Motor neuron (in vitro differentiated cells): ENCODE measurements around the gene RNLS. TPM values are rescaled to one million over a fixed set of nuclear protein-coding genes. Genes with fewer than 3 reads are reported as not detected.
"Not testable (repeated sequence)": the region's sequence is repeated elsewhere in the genome, so short reads cannot be mapped to it uniquely, and the experiment has no call there.

Experiments used
- ATAC-seq, 8 experiments: fragments of 200-7000 bp; cut with Tn5 transposase; replicated peaks in 6 of 8; 2 replicates each; pipeline ENCODE4 v1.8.0; 2021; ENCODE audit warnings: mild to moderate bottlenecking in 8 of 8, moderate library complexity in 8 of 8
- H3K27ac ChIP-seq, 2 donors: fragments of 250-450 bp; sonication (Bioruptor Pico); 2 replicates each; pipeline ENCODE4 v1.9.0; 2021; ENCODE audit warnings: antibody characterized with exemption in 2 of 2, mild to moderate bottlenecking in 2 of 2, moderate library complexity in 1 of 2
- H3K4me1 ChIP-seq, 2 donors: fragments of 250-450 bp; sonication (Bioruptor Pico); replicated peaks in 1 of 2; 2 replicates each; pipeline ENCODE4 v1.6.1; 2021; ENCODE audit warnings: antibody characterized with exemption in 2 of 2, mild to moderate bottlenecking in 2 of 2, moderate library complexity in 1 of 2
- H3K4me3 ChIP-seq, 5 donors: fragments of 250-450 bp; sonication (Bioruptor Pico); 2 replicates each; pipeline ENCODE4 v1.9.0; 2021; ENCODE audit warnings: antibody characterized with exemption in 5 of 5, mild to moderate bottlenecking in 5 of 5, moderate library complexity in 4 of 5
- WGBS, 10 experiments: fragments of 450-650 bp; shearing (Covaris generic); methylation state at CpG; one replicate each; pipeline ENCODE4 v1.0.0; 2022; 5-methylcytosine and 5-hydroxymethylcytosine counted together
- in situ Hi-C, 9 experiments: fragments of 400-800 bp; cut with MboI; loops; one replicate each; pipeline ENCODE4 v1.15.0; 2021; ENCODE audit warnings: low sequenced_read_pairs in 9 of 9, low pct_unique_long_range_greater_than_20kb in 2 of 9; ENCODE audit not compliant: unreplicated experiment in 9 of 9
- total RNA-seq, 8 experiments: library from RNA; unstranded; fragments of 300-600 nt; gene quantifications; 2 replicates each; pipeline versions ENCODE4 v1.2.3 to v1.2.4, GENCODE V29; 2022

Gene RNLS
- total RNA-seq, 8 experiments from 2014 or later: 0.95 to 13.2 (median 2.3) TPM; not detected in 1

DNA sequence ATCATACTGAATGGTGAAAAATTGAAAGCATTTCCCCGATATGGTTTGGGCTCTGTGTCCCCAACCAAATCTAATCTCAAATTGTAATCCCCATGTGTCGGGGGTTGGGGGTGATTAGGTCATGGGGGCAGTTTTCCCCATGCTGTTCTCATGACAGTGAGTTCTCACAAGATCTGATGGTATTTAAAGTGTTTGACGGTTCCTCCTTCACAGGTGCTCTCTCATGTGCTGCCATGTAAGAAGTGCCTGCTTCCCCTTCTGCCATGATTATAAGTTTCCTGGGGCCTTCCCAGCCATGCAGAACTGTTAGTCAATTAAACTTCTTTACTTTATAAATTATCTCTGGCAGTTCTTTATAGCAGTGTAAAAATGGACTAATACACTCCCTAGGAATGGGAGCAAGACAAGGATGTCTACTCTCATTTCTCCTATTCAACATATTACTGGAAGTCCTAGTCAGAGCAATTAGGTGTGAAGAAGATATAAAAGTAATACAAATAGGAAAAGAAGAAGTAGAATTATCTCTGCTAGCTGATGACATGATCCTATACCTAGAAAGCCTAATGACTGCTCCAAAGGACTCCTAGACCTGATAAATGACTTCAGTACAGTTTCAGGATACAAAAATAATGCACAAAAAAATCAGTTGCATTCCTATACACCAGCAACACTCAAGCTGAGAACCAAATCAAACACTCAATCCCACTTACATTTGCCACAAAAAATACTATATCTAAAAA, 260.6 kb downstream of the RNLS start:
- H3K4me1 ChIP-seq: no peaks in the 10 kb centered on the region
- H3K4me3 ChIP-seq: no peak overlapping the region
- in situ Hi-C loops: no loop called here
- no peak overlapping the region for H3K27ac ChIP-seq
- ATAC-seq: no peak
- 60 to 100% (median 89%) methylated on average over 1 to 3 of the region's 3 CpGs for WGBS, 10 experiments

DNA sequence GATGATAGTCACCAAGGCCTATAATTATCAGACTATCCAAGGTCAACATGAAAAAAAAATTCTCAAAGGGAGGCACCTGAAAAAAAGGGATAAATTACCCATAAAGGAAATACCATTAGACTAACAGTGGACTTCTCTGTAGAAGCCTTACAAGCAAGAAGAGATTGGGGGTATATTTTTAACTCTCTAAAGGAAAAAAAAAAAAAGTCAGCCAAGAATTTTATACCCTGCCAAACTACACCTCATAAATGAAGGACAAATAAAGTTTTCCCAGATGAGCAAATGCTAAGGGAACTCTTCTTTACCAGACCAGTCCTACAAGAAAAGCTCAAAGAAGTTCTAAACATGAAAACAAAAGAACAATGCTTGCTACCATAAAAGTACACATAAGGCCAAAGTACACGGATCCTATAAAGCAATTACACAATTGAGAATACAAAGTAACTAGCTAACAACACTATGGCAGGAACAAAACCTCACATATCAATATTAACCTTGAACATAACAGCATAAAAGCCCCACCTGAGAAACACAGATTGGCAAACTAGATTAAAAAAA, 263.1 kb downstream of the RNLS start:
- no peak overlapping the region for H3K27ac ChIP-seq
- WGBS, 10 experiments: 0 to 100% (median 73%) methylated on average over 1 of the region's 1 CpG; no CpG with 5 or more reads in 2 of the 10 experiments
- no peaks in the 10 kb centered on the region for H3K4me1 ChIP-seq
- ATAC-seq: no peak
- no peak overlapping the region for H3K4me3 ChIP-seq
- in situ Hi-C loops: no loop called here

DNA sequence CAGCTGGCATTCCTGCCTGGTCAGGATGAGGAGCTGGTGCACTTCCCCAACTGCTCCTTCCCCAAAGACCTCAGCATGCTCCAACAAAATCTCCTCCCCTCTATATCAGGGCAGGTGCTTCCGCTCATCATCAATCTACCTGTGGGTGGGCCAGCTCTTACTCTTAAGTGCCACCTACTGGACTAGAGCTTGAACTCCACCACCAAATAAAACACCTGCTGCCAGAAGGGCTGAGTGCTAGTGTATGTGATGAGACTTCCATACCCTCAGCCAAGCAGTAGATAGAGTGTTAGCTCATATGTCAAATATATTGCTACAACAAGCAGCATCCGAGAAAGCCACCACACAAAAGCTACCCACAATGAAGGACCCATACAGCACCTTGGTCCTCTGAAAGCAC, 264.3 kb downstream of the RNLS start:
- in situ Hi-C loops: no loop called here
- 43 to 100% (median 92%) methylated on average over 1 to 2 of the region's 2 CpGs; no CpG with 5 or more reads in 3 of the 10 experiments for WGBS, 10 experiments

DNA sequence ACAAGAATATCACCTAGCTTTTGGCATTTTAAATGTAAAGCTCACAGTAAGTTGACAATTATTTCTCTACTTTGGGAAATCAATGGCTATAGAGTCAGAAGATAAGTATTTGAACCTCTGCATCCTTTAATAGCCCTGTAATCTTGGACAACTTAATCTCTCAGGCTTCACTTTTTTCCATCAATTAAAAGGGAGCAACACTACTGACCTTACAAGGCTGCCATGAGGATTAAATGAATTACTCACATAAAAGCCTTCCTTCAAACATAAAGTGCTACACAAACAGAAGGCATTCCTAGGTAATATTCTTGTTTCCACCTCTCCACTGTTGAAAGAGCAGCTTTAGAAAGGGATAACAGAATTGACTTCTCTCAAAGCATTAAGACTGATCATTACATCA, 266.0 kb downstream of the RNLS start:
- in situ Hi-C loops: no loop called here
- ATAC-seq: no peak
- no peaks in the 10 kb centered on the region for H3K4me1 ChIP-seq
- H3K4me3 ChIP-seq: no peak overlapping the region
- no peak overlapping the region for H3K27ac ChIP-seq

More for the DNA sequence above, 264.3 kb downstream of the RNLS start:
- H3K4me1 ChIP-seq: no peaks in the 10 kb centered on the region
- no peak overlapping the region for H3K4me3 ChIP-seq
- no peak for ATAC-seq
- H3K27ac ChIP-seq: no peak overlapping the region

DNA sequence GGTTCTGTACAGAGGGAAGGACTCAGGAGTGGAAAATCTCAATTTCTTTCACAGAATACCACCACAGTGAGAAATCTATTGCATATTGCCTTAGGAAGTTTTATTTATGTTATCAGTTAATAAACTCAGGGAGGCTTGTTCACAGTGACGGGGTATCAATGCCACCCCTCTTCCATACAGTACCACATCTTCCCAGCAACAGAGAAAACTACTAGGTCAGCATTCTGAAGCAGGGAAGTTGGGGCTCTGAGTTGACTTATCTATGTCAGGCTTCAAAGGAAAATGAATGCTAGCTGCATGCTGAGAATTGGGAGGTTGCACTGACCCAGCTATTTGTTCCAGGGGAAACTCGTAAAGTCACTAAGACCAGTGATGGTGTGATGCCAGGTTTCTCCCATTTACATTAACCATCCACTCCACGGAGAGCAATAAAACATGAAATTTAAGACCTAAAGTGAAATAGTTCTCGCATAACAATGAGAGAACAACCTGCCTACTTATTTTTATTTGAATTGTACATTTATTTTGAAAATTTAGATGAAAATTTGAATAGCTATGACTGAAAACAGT, 266.7 kb downstream of the RNLS start:
- H3K27ac ChIP-seq: no peak overlapping the region
- in situ Hi-C loops: no loop called here
- H3K4me3 ChIP-seq: no peak overlapping the region
- no peaks in the 10 kb centered on the region for H3K4me1 ChIP-seq
- 27 to 91% (median 82%) methylated on average over 1 to 4 of the region's 4 CpGs for whole genome bisulfite sequencing, 10 experiments
- no peak for ATAC-seq

DNA sequence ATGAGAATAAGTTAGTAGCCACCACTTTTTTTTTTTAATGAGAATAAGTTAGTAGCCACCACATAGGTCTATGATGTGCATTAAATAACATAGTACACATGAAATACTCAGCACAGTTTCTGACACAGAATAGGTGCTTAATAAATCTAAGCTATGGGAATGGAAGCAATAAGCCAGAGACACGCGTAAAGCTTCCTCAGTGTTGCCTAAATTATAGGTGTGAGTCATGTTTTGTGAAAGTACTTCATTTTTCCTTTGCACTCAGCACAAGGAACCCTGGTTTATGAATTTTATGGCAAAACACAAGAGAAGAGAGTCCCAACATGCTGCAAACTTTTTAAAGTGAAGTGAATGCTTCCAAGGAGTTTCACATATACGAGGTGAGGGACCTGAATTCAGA, 267.4 kb downstream of the RNLS start:
- Histone ChIP-seq H3K4me3 (no peak overlapping the region), H3K27ac (no peak overlapping the region), H3K4me1 (no peaks in the 10 kb centered on the region)
- peak in 1 of 8 experiments; percentile 32 for ATAC-seq
- in situ Hi-C loops: no loop called here
- WGBS, 10 experiments: 50 to 100% (median 84%) methylated on average over 1 to 3 of the region's 3 CpGs; no CpG with 5 or more reads in 2 of the 10 experiments

DNA sequence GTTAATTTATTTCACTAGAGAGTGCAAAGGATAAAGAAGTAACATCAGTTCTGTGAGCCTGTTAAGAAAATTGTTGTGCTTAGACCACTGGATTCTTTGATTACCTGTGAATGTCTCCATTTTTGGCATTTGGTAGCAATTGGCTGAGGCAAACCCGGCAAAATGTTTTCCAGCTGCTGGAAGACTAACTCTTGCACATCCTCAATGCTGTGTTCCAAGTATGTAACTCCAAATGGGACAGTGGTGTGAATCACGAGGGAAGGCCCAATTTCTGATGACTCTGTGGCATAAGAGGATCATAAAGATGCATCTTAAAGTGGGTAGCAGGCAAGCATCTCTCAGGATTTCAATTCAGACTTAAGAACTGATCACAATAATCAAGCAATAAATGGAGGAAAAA, 268.8 kb downstream of the RNLS start:
- in situ Hi-C loops: no loop called here
- H3K4me1 ChIP-seq: no peaks in the 10 kb centered on the region
- ATAC-seq: no peak
- WGBS, 10 experiments: 13 to 100% (median 83%) methylated on average over 1 to 2 of the region's 2 CpGs; no CpG with 5 or more reads in 5 of the 10 experiments
- no peak overlapping the region for H3K27ac ChIP-seq
- H3K4me3 ChIP-seq: no peak overlapping the region

DNA sequence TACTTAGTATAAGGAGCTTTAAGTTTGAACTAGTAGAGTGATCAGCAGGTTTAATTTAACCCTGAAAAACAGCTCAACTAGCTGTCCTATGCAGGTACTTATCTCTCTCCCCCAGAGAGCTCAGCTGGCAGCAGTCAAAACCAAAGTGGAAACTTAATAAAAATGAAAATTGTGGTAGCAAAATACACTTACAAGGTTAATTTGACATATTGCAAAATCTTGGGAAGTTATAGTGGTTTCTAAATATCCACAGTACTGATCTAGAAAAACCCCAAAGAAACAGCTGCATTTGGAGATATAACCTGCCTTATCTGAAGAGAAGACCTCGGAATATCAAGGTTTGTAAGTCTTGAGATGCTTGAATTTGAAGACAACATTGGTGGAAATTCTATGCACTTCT, 269.2 kb downstream of the RNLS start:
- Histone ChIP-seq H3K4me3 (no peak overlapping the region), H3K27ac (no peak overlapping the region)
- ATAC-seq: no peak

GRCh38 chr10:88312855-88313254, 270.3 kb downstream of the RNLS start:
- in situ Hi-C loops: no loop called here
- no peaks in the 10 kb centered on the region for H3K4me1 ChIP-seq
- no peak overlapping the region for H3K4me3 ChIP-seq
- no peak overlapping the region for H3K27ac ChIP-seq
- no peak for ATAC-seq
- WGBS, 10 experiments: 69 to 100% (median 95%) methylated on average over 2 of the region's 2 CpGs

More for the DNA sequence above, 269.2 kb downstream of the RNLS start:
- WGBS, 10 experiments: 40 to 100% (median 87%) methylated on average over 1 of the region's 1 CpG; no CpG with 5 or more reads in 4 of the 10 experiments
- H3K4me1 ChIP-seq: no peaks in the 10 kb centered on the region
- in situ Hi-C loops: no loop called here

DNA sequence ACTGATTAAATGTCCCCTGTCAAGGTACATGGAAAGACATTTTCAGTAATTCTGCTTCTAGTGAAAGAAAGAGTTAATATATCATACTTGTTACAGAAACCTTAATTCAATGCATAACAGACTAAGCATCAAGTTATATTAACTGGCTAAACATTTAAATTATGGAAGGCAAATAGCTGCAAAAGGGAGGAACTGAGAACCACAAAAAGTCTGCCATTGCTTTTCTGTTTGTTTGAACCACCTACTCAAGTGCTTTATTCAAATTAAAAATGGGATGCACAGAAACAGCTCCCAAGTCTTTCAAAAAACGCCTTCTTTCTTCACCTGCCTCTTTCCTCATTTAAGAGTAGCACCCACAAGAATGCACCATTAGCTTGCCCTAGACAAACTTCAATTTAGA, 271.9 kb downstream of the RNLS start:
- 38 to 80% (median 61%) methylated on average over 1 of the region's 1 CpG; no CpG with 5 or more reads in 4 of the 10 experiments for WGBS, 10 experiments
- no peak overlapping the region for H3K27ac ChIP-seq
- ATAC-seq: no peak
- no peaks in the 10 kb centered on the region for H3K4me1 ChIP-seq
- in situ Hi-C loops: no loop called here
- H3K4me3 ChIP-seq: no peak overlapping the region

GRCh38 chr10:88309365-88309764, 273.8 kb downstream of the RNLS start:
- Histone ChIP-seq H3K4me3 (no peak overlapping the region), H3K4me1 (no peaks in the 10 kb centered on the region), H3K27ac (no peak overlapping the region)
- in situ Hi-C loops: no loop called here
- ATAC-seq: no peak
- WGBS, 10 experiments: 77 to 100% (median 88%) methylated on average over 1 to 3 of the region's 3 CpGs; no CpG with 5 or more reads in 2 of the 10 experiments

- ATAC-seq, H3K27ac ChIP-seq, H3K4me3 ChIP-seq, H3K4me1 ChIP-seq, in situ Hi-C loops: not testable (repeated sequence)
- 17 to 100% (median 77%) methylated on average over 1 to 2 of the region's 2 CpGs for WGBS, 10 experiments
These were observed 274.8 kb downstream of the RNLS start for GRCh38 chr10:88308361-88308760.

DNA sequence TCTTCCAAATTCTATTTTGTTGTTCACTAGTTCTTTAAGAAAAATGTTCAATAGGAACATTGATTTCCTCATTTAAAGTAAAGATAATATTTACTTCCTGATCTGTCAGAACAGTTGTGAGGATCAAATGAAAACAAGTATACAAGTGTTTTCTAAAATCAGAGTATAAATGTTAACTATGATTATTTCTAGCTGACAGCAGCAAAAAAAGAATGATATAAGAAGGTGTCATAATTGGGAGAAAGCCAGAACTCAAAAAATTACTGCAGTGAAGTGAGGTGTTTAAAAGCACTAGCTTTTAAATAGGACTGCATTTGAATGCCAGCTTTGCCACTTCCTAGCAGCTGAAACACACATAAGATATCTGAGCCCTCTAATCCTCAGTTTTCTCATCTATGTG, 283.3 kb downstream of the RNLS start:
- no peak overlapping the region for H3K27ac ChIP-seq
- no peak for ATAC-seq
- no peak overlapping the region for H3K4me3 ChIP-seq
- in situ Hi-C loops: no loop called here
- peaks cover 0 to 12% of the 10 kb centered on the region in 2 donors for H3K4me1 ChIP-seq
